A549 (cell line): ENCODE measurements around the gene PRPS1L1.

Source experiments
- CTCF ChIP-seq: fragments of >200 bp; sonication (Bioruptor Twin); formaldehyde crosslinking; IDR thresholded peaks from 3 replicates; pipeline ENCODE4 v1.5.1; 2016
- JUNB ChIP-seq: fragments of >200 bp; sonication (Bioruptor Twin); formaldehyde crosslinking; IDR thresholded peaks from 2 replicates; pipeline ENCODE4 v1.6.1; 2016
- POLR2A ChIP-seq: IDR thresholded peaks from 2 replicates; pipeline ENCODE4 v1.6.1; 2012; ENCODE audit warnings: mild to moderate bottlenecking, low read length

GRCh38 chr7:18013936-18014335 is 13.7 kb downstream of the PRPS1L1 start:
- TF ChIP-seq CTCF (no peak), POLR2A (no peak), JUNB (no peak)
